ENCODE results near the gene LY6G5C. TPM values are rescaled to one million over a fixed set of nuclear protein-coding genes. Genes with fewer than 3 reads are reported as not detected.
A peak's percentile ranks its signal among the peaks of the same experiment; 100 is the strongest.

Gene LY6G5C
- total and polyA plus RNA-seq, 2 of the 13 experiments (the other 11 are each of a cell fraction or from before 2014, with no cell fraction given): 0.33 to 0.55 TPM

GRCh38 chr6:31680226-31681134, at the start of gene LY6G5C (continued):
- TF ChIP-seq ZBTB4 (CRISPR knock-in tag; IDR thresholded peaks at IDR 0.05; ENCODE audit: borderline replicate concordance) (0 out of 2 replicates have a peak, but pooled peaks have one; percentile 40), RFX3 (CRISPR knock-in tag; IDR thresholded peaks at IDR 0.05) (no peak), ZNF775 (CRISPR knock-in tag; IDR thresholded peaks at IDR 0.05; ENCODE audit: borderline replicate concordance) (no peak), ZNF124 (CRISPR knock-in tag; IDR thresholded peaks at IDR 0.05) (0 out of 2 replicates have a peak, but pooled peaks have one; percentile 45), CENPBD1 (CRISPR knock-in tag; IDR thresholded peaks at IDR 0.05; ENCODE audit: borderline replicate concordance, low read depth) (no peak), ZNF24 (IDR thresholded peaks at IDR 0.05) (no peak), SAFB2 (CRISPR knock-in tag; IDR thresholded peaks at IDR 0.05; ENCODE audit: borderline replicate concordance, low read depth) (no peak), ZNF136 (CRISPR knock-in tag; IDR thresholded peaks at IDR 0.05; ENCODE audit: low read depth) (no peak), ZSCAN5A (CRISPR knock-in tag; IDR thresholded peaks at IDR 0.05; ENCODE audit: borderline replicate concordance) (no peak), ZSCAN21 (CRISPR knock-in tag; IDR thresholded peaks at IDR 0.05; ENCODE audit: borderline replicate concordance) (no peak), FOXP1 (IDR thresholded peaks at IDR 0.05) (no peak), FOXP1 (CRISPR knock-in tag; IDR thresholded peaks at IDR 0.05) (no peak), TRIM22 (IDR thresholded peaks at IDR 0.05) (no peak), ZFP1 (CRISPR knock-in tag; IDR thresholded peaks at IDR 0.05) (no peak), ZNF253 (CRISPR knock-in tag; IDR thresholded peaks at IDR 0.05; ENCODE audit: borderline replicate concordance) (no peak), AKNA (CRISPR knock-in tag; IDR thresholded peaks at IDR 0.05; ENCODE audit: borderline replicate concordance) (no peak), MIER3 (CRISPR knock-in tag; IDR thresholded peaks at IDR 0.05; ENCODE audit: borderline replicate concordance) (0 out of 2 replicates have a peak, but pooled peaks have one; percentile 48)
